ENCODE results near the gene ELF3. TPM values are rescaled to one million over a fixed set of nuclear protein-coding genes. Genes with fewer than 3 reads are reported as not detected.
A peak's percentile ranks its signal among the peaks of the same experiment; 100 is the strongest.

ELF3 gene
- total and polyA plus RNA-seq, 2 of the 13 experiments (the other 11 are each of a cell fraction or from before 2014, with no cell fraction given): 11.5 to 55.1 TPM

GRCh38 chr1:202005958-202006357, 4.4 kb upstream of the ELF3 start:
- Histone ChIP-seq H3K79me2 (ENCODE audit: insufficient read depth, low read length) (peaks cover 13% of the 10 kb centered on the region), H3K9ac (ENCODE audit: insufficient read depth, low read depth, low read length) (no peak overlapping the region), H2AFZ (ENCODE audit: low read length) (no peak overlapping the region), H3K4me1 (ENCODE audit: insufficient read depth, low read length) (peaks cover 43% of the 10 kb centered on the region), H3K36me3 (replicated peaks in 1 of 2; ENCODE audit: control insufficient read depth in 1 of 2, insufficient read depth in 2 of 2, low read length in 2 of 2) (peaks cover 12 to 45% of the 10 kb centered on the region in 2 experiments), H4K20me1 (ENCODE audit: insufficient read depth, low read length) (peaks cover 15% of the 10 kb centered on the region; the same call in 1 of the 2 replicates), H3K4me3 (replicated peaks in 1 of 3; ENCODE audit: insufficient read depth in 1 of 3, low read depth in 2 of 3, low read length in 3 of 3) (no peak overlapping the region), H3K27me3 (ENCODE audit: control insufficient read depth in 1 of 2, insufficient read depth in 2 of 2, low read length in 2 of 2) (no peaks in the 10 kb centered on the region; a peak in 1 of 5 replicates), H3K4me2 (ENCODE audit: low read depth, low read length) (no peak overlapping the region), H3K9me3 (ENCODE audit: low read length) (no peaks in the 10 kb centered on the region), H3K27ac (ENCODE audit: extremely low read length, insufficient read depth, low read length) (no peak overlapping the region)
- ChIA-PET CTCF (ENCODE audit: low intra/inter-chr PET ratio, low total read pairs) (interaction anchor here (2.0 to 3.9 kb wide), 2 partner anchors 85 to 113 kb away, joined by 6 to 40 read pairs; no protein-coding TSS in a partner anchor), POLR2A (no interaction called here)
- in situ Hi-C loops (cut with HindIII; ENCODE audit: extremely low pct_ligation_motif_present, low pct_unique_long_range_greater_than_20kb): no loop called here
- intact Hi-C loops (cut with micrococcal nuclease; ENCODE audit: unreplicated experiment): no loop called here
- ATAC-seq (no peak), DNase-seq (ENCODE audit: low spot score) (peak; percentile 54), FAIRE-seq (peak; percentile 62)
- BruUV-seq (replicated peaks): no TSS peak
- 79% methylated on average over 2 of the region's 2 CpGs for WGBS (ENCODE audit: low lambda C conversion rate)
- TF ChIP-seq RXRB (CRISPR knock-in tag; IDR thresholded peaks at IDR 0.05; ENCODE audit: borderline replicate concordance) (peak; percentile 47; the same call in 1 of the 2 replicates), NR2F1 (CRISPR knock-in tag; IDR thresholded peaks at IDR 0.05) (peak in 1 of 2 experiments; percentile 39; a peak in 1 of 4 replicates), FOXA3 (CRISPR knock-in tag; IDR thresholded peaks at IDR 0.05) (no peak), RAD21 (CRISPR knock-in tag; IDR thresholded peaks at IDR 0.05) (peak; percentile 39; the same call in 1 of the 2 replicates), NR2F6 (IDR thresholded peaks at IDR 0.05) (peak; percentile 78), NR2F6 (CRISPR knock-in tag; IDR thresholded peaks at IDR 0.05) (peak; percentile 75), ZFY (CRISPR knock-in tag; IDR thresholded peaks at IDR 0.05) (peak; percentile 38; the same call in 1 of the 2 replicates), PATZ1 (CRISPR knock-in tag; IDR thresholded peaks at IDR 0.05) (peak; percentile 16; the same call in 1 of the 2 replicates), TBP (CRISPR knock-in tag; IDR thresholded peaks at IDR 0.05) (no peak)
- TF ChIP-seq, protein P1, sequence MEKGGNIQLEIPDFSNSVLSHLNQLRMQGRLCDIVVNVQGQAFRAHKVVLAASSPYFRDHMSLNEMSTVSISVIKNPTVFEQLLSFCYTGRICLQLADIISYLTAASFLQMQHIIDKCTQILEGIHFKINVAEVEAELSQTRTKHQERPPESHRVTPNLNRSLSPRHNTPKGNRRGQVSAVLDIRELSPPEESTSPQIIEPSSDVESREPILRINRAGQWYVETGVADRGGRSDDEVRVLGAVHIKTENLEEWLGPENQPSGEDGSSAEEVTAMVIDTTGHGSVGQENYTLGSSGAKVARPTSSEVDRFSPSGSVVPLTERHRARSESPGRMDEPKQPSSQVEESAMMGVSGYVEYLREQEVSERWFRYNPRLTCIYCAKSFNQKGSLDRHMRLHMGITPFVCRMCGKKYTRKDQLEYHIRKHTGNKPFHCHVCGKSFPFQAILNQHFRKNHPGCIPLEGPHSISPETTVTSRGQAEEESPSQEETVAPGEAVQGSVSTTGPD (CRISPR knock-in tag; IDR thresholded peaks at IDR 0.05): no peak
- TF ChIP-seq, protein P2, sequence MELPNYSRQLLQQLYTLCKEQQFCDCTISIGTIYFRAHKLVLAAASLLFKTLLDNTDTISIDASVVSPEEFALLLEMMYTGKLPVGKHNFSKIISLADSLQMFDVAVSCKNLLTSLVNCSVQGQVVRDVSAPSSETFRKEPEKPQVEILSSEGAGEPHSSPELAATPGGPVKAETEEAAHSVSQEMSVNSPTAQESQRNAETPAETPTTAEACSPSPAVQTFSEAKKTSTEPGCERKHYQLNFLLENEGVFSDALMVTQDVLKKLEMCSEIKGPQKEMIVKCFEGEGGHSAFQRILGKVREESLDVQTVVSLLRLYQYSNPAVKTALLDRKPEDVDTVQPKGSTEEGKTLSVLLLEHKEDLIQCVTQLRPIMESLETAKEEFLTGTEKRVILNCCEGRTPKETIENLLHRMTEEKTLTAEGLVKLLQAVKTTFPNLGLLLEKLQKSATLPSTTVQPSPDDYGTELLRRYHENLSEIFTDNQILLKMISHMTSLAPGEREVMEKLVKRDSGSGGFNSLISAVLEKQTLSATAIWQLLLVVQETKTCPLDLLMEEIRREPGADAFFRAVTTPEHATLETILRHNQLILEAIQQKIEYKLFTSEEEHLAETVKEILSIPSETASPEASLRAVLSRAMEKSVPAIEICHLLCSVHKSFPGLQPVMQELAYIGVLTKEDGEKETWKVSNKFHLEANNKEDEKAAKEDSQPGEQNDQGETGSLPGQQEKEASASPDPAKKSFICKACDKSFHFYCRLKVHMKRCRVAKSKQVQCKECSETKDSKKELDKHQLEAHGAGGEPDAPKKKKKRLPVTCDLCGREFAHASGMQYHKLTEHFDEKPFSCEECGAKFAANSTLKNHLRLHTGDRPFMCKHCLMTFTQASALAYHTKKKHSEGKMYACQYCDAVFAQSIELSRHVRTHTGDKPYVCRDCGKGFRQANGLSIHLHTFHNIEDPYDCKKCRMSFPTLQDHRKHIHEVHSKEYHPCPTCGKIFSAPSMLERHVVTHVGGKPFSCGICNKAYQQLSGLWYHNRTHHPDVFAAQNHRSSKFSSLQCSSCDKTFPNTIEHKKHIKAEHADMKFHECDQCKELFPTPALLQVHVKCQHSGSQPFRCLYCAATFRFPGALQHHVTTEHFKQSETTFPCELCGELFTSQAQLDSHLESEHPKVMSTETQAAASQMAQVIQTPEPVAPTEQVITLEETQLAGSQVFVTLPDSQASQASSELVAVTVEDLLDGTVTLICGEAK (IDR thresholded peaks at IDR 0.05): peak; percentile 66
- TF ChIP-seq, protein P2 (CRISPR knock-in tag; IDR thresholded peaks at IDR 0.05): peak; percentile 63
